Measurements from ENCODE around the gene DSTYK.

- TF ChIP-seq EZH2 (optimal IDR thresholded peaks at IDR 0.05; ENCODE audit: low read depth, low read length): no peak
- no peak for TF ChIP-seq CTCF (IDR thresholded peaks at IDR 0.05; ENCODE audit: low read length)
- TF ChIP-seq EZH2phosphoT487 (IDR thresholded peaks at IDR 0.05; ENCODE audit: low read length): no peak
Observed at GRCh38 chr1:205248793-205249601, 37.5 kb upstream of the DSTYK start.

All from MM.1S (cell line).